Right renal cortex interstitium (tissue), 3 donors: ENCODE results near the gene MAST2. TPM values are rescaled to one million over a fixed set of nuclear protein-coding genes. Genes with fewer than 3 reads are reported as not detected.
"Not testable (repeated sequence)": the region's sequence is repeated elsewhere in the genome, so short reads cannot be mapped to it uniquely, and the experiment has no call there.

Source experiments
- DNase-seq, 3 donors: peaks; one replicate each; pipeline ENCODE4 v3.0.0-alpha.2; 2013; ENCODE audit warnings: low read depth in 3 of 3, low spot score in 2 of 3
- polyA plus RNA-seq, 3 donors: library from polyadenylated mRNA; unstranded; fragments of 120-200 nt; gene quantifications; one replicate each; pipeline ENCODE4 v1.2.1, GENCODE V29; 2013; ENCODE audit not compliant: insufficient read length in 3 of 3

Gene MAST2
- polyA plus RNA-seq, 3 donors = 25.4 to 31.4 (median 28.9) TPM

DNA sequence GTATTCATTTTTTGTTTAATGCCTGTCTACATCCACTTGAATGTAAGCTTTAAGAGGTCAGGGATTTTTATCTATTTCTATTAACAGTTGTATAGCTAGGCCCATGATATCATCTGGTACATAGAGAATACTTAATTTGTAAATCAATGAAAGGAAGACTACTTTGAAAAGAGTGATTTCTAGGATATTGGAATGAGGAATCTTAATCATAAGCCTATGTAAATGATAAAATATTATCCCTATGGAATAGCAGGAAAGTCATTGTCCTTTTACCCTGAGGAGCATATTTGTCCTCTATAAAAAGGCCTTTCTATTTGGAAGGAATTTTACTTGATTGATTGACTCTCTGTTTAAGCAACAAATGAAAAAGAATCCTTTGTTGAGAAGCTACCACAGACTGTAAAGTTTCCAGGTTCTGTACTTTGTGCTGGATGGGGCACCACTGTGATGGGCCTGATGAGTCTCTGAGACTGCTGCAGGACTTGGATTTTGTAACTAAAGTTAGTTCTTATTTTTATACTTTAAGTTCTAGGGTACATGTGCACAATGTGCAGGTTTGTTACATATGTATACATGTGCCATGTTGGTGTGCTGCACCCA is 53.8 kb downstream of the MAST2 start:
- DNase-seq = no peak

DNA sequence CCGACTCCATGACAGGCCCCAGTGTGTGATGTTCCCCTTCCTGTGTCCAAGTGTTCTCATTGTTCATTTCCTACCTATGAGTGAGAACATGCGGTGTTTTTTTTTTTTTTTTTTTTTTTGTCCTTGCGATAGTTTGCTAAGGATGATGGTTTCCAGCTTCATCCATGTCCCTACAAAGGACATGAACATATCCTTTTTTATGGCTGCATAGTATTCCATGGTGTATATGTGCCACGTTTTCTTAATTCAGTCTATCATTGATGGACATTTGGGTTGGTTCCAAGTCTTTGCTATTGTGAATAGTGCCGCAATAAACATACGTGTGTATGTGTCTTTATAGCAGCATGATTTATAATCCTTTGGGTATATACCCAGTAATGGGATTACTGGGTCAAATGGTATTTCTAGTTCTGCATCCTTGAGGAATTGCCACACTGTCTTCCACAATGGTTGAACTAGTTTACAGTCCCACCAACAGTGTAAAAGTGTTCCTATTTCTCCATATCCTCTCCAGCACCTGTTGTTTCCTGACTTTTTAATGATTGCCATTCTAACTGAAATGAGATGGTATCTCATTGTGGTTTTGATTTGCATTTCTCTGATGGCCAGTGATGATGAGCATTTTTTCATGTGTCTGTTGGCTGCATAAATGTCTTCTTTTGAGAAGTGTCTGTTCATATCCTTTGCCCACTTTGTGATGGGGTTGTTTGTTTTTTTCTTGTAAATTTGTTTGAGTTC is 54.5 kb downstream of the MAST2 start:
- not testable (repeated sequence) for DNase-seq

- DNase-seq = no peak
These were observed 55.8 kb downstream of the MAST2 start for GRCh38 chr1:45859221-45859620.

- DNase-seq = no peak
These were observed 58.6 kb downstream of the MAST2 start for GRCh38 chr1:45862008-45862407.

DNA sequence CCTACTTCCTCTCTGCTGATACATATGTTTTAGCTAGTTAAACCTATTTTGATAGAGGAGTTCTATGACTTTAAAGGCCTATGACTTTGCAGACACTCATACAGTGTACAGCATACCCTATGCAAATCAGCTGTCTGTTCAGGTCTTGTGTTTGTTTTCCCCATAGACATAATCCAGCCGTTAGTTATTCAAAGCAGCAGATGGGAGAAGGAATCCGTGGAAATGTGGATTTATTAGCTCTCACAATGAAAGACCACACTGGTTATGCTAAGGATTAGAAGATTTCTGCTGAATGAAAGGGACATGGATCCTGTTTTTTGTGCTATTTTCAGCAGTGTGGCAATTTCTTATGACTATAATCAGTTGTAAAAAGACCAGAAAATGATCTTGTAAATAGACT is 59.8 kb downstream of the MAST2 start:
- DNase-seq = peak in 1 of 3 donors; percentile 30

DNA sequence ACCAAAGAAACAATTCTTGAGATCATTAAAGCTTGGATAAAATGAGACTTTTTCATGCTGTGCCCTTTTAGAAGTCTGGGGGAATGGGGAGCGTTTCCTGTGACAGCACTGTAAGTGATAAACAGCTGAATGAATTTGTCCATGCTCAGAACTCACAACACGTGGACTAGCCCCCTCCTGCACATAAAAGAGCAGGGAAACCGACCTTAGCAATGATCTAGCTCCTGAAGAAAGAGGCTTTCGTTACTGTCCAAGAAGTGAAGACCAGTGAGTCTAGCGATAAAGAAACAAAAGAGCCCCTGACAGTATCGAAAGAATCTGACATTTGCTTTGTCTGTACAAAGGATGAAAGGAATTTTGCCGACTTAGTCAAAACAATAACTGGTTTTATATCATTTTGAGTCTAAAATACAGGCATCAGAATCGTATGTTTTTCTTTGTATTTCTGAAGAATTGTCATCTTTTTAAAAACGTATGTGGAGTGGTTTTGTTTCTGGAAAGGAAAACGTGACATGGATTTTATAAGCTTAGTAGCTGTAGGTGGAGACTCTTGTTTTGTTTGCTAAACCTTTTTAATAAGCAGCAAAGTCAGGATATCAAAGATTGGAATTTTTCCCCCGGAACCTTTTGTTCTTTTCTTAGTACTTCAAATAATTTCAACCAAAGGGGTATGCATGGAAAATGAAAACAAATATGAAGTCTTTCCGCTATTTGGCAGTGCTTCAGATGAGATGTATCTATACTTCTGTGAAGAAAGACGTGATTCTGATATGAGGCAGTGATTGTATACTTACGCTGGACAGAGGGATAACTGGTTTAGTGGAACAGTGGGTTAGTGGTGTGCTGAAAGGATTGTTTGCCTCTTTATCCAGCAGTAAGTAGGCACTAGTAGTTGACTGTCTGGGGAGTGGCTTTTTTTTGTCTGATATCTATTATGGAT is 61.0 kb downstream of the MAST2 start:
- DNase-seq = no peak

DNA sequence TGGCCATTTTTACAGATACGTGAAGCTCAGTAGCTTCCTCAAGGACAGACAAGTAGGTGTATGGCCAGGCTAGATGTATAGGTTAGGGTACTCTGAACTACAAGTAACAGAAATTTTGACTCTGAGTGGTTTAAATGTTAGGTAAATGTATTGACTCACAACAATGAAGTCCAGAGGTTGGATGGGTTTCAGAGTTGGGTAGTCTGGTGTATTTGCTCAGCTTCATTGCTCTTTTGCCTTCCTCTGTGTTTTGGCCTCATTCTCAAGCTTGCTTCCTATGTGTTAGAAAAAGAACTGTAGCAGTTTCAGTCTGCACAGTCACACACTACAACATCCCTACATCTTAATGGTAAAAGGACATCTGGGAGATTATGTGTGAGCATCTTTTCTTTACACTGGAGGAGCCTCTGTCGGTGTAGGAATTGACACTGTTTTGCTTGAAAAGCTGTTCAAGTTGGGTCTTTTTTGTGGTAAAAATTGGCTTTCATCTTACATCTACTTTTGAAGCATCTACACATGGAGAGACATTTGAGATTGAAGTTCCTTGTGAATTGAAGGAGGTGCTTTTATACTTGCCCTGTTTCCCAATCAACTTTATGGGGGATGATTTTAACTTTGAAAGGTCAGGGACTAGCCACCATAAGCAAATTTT is 64.4 kb downstream of the MAST2 start:
- no peak for DNase-seq

DNA sequence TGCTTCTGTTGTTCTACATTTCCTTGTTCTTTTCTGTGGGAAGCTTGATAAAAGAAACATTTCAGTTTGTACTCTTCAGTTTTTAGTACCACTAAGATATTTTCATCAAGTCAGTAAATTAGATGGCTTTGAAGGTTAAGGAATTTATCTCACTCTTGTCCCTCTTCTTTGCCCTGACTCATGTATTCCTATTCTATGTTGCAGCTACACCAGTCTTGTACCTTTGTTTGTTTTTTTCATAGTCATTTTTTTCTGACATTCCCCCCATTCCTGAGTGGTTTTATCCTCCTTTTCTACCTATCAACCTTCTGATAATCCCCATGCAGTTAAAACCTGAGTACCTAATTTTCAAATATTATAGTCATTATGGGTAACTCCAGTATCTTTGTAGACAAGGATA is 65.4 kb downstream of the MAST2 start:
- DNase-seq = no peak

DNA sequence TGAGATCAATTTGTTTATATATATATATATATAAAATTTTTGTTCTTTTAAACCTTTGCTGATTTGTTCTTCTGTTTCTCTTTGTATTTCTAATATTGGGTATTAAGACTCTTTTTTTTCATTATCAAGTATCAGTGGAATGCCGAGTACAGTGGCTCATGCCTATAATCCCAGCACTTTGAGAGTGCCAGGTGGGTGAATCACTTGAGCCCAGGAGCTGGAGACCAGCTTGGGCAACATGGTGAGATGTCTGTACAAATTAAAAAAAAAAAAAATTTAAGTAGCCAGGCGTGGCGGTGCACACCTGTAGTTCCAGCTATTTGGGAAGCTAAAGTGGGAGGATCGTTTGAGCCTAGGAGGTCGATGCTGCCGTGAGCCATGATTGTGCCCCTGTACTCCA is 67.1 kb downstream of the MAST2 start:
- DNase-seq = no peak

GRCh38 chr1:45872173-45872801 is 68.9 kb downstream of the MAST2 start:
- DNase-seq = not testable (repeated sequence)

DNA sequence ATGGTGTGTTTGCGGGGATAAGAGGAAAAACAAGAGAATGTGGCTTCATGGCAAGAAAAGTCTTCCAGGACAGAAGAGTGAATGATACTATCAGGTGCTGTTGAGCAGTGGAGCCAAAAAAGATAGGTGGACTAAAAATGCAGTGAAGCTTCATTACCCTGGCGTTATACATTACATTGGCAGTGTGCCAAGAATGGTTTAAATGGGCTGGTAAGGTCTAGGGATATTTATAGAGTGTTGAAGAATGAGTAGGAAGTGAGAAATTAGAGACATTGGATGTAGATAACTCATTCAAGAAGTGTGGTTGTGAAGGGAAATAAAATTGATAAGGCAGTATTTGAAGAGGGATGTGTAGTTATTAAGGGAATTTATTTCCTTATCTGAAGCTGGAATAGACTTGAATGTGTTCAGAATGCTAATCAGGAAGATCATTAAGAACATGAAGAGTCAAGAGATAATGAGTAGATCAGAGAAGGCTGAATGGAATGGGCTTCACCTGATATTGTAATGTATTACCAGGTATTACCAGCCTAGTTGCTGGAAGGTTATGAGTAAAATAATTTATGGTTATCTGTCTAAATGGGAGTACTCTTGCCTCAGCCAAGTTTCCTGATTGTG is 72.7 kb downstream of the MAST2 start:
- no peak for DNase-seq

- DNase-seq = no peak
These were observed 73.9 kb downstream of the MAST2 start for GRCh38 chr1:45877264-45877663.

GRCh38 chr1:45879885-45880598 is 76.6 kb downstream of the MAST2 start:
- no peak for DNase-seq

DNA sequence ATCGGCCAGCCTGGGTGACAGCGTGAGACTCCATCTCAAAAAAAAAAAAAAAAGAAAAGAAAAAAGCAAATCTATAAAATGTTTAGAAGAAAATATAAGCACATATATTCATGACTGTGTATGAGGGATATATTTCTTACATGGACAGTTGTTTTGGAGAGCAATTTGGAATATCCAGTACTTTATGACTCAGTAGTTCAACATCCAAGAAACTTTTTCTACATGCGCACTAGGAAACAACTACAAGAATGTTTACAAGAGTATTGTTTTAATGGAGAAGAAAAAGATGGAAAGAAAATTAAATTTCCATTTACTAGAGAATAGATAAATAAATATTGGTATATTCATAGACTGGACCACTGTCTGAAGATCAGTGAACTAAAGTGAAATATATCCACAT is 77.5 kb downstream of the MAST2 start:
- DNase-seq = no peak

GRCh38 chr1:45883658-45884057 is 80.2 kb downstream of the MAST2 start:
- no peak for DNase-seq

GRCh38 chr1:45884700-45885099 is 81.3 kb downstream of the MAST2 start:
- no peak for DNase-seq

GRCh38 chr1:45886229-45886628 is 82.8 kb downstream of the MAST2 start:
- DNase-seq = no peak

GRCh38 chr1:45887156-45887842 is 83.9 kb downstream of the MAST2 start:
- DNase-seq = no peak

GRCh38 chr1:45890078-45890477 is 86.7 kb downstream of the MAST2 start:
- DNase-seq = no peak
